Activated naive CD4-positive, alpha-beta T cell treated with anti-CD3 and anti-CD28 coated beads, Interleukin-2, amount 50 U/mL, for 72 hours (primary cell): Measurements from ENCODE around the gene HOXC5. TPM values are rescaled to one million over a fixed set of nuclear protein-coding genes. Genes with fewer than 3 reads are reported as not detected.

Experiments used
- ATAC-seq, 2 donors: fragments of 150-1000 bp; cut with Tn5 transposase; 2 replicates each; pipeline ENCODE4 v1.10.0; 2021; ENCODE audit warnings: mild to moderate bottlenecking in 2 of 2, moderate library complexity in 2 of 2
- DNase-seq, 2 donors: peaks; one replicate each; pipeline ENCODE4 v3.0.0; 2021 to 2022; ENCODE audit warnings: low spot score in 2 of 2
- H3K27ac Mint-ChIP-seq, 2 donors: one replicate each; pipeline ENCODE4 v1.8.0; 2022; ENCODE audit warnings: mild to moderate bottlenecking in 2 of 2, mixed read lengths in 2 of 2
- H3K36me3 Mint-ChIP-seq, 2 donors: one replicate each; pipeline ENCODE4 v1.8.0; 2022; ENCODE audit warnings: mixed read lengths in 2 of 2
- H3K9me3 Mint-ChIP-seq, 2 donors: one replicate each; pipeline ENCODE4 v1.8.0; 2022; ENCODE audit warnings: mixed read lengths in 2 of 2
- total RNA-seq, 2 donors: library from RNA; stranded (reverse); gene quantifications; one replicate each; pipeline ENCODE4 v1.2.3, GENCODE V29; 2022

HOXC5 gene
- not detected for total RNA-seq

GRCh38 chr12:54032627-54033100 lies at the start of gene HOXC5:
HOXC5 (plus strand) TSS chr12:54033050; CDS start chr12:54033123, 73 bp downstream.
- ATAC-seq (peak; percentile 31 to 40), DNase-seq (peak in 1 of 2 donors; percentile 73)
- Mint-ChIP-seq H3K36me3 (peaks cover 4 to 14% of the 10 kb centered on the region in 2 donors), H3K27ac (no peak within 1 kb of the TSS), H3K9me3 (no peaks in the 10 kb centered on the region)

GRCh38 chr12:53983568-53983949 lies 49.3 kb upstream of the HOXC5 start:
- ATAC-seq (no peak), DNase-seq (no peak)
- Mint-ChIP-seq H3K36me3 (peaks cover 10% of the 10 kb centered on the region in 2 donors), H3K9me3 (no peaks in the 10 kb centered on the region), H3K27ac (peak overlapping the region in 1 of 2 donors; percentile 29)

- DNase-seq (no peak), ATAC-seq (no peak)
- H3K9me3 Mint-ChIP-seq: no peaks in the 10 kb centered on the region
- no peak overlapping the region for H3K27ac Mint-ChIP-seq
- peaks cover 10% of the 10 kb centered on the region in 2 donors for H3K36me3 Mint-ChIP-seq
Measured at GRCh38 chr12:53983950-53984572, 48.8 kb upstream of the HOXC5 start.

GRCh38 chr12:53984901-53985691 lies 47.8 kb upstream of the HOXC5 start, which contains the start of gene HOXC10:
HOXC10 (plus strand) TSS chr12:53985146; CDS start chr12:53985260, 114 bp downstream.
- DNase-seq (peak; percentile 69 to 88), ATAC-seq (peak; percentile 80 to 85)
- Mint-ChIP-seq H3K36me3 (peaks cover 4 to 10% of the 10 kb centered on the region in 2 donors), H3K9me3 (no peaks in the 10 kb centered on the region), H3K27ac (peak within 1 kb of the TSS in 1 of 2 donors; percentile 80)

- peaks cover 0 to 10% of the 10 kb centered on the region in 2 donors for H3K36me3 Mint-ChIP-seq
- no peak for ATAC-seq
- no peak overlapping the region for H3K27ac Mint-ChIP-seq
- no peak for DNase-seq
- H3K9me3 Mint-ChIP-seq: no peaks in the 10 kb centered on the region
Measured at GRCh38 chr12:53985692-53985993, 47.2 kb upstream of the HOXC5 start.

GRCh38 chr12:53985994-53986685 lies 46.7 kb upstream of the HOXC5 start:
- ATAC-seq (peak in 1 of 2 donors; percentile 41), DNase-seq (no peak)
- Mint-ChIP-seq H3K36me3 (peaks cover 0 to 10% of the 10 kb centered on the region in 2 donors), H3K9me3 (no peaks in the 10 kb centered on the region), H3K27ac (no peak overlapping the region)

- no peak for ATAC-seq
- no peaks in the 10 kb centered on the region for H3K9me3 Mint-ChIP-seq
- no peak for DNase-seq
- peaks cover 0 to 10% of the 10 kb centered on the region in 2 donors for H3K36me3 Mint-ChIP-seq
- no peak overlapping the region for H3K27ac Mint-ChIP-seq
Measured at GRCh38 chr12:53986686-53987483, 46.0 kb upstream of the HOXC5 start.

GRCh38 chr12:53987787-53988230 lies 45.0 kb upstream of the HOXC5 start:
- DNase-seq (no peak), ATAC-seq (no peak)
- Mint-ChIP-seq H3K9me3 (no peaks in the 10 kb centered on the region), H3K36me3 (peaks cover 0 to 10% of the 10 kb centered on the region in 2 donors), H3K27ac (no peak overlapping the region)

- no peak overlapping the region for H3K27ac Mint-ChIP-seq
- ATAC-seq (no peak), DNase-seq (no peak)
- H3K36me3 Mint-ChIP-seq: peaks cover 6 to 10% of the 10 kb centered on the region in 2 donors
- H3K9me3 Mint-ChIP-seq: no peaks in the 10 kb centered on the region
Measured at GRCh38 chr12:53988541-53989226, 44.2 kb upstream of the HOXC5 start.

GRCh38 chr12:53989227-53990113 lies 43.4 kb upstream of the HOXC5 start:
- peak in 1 of 2 donors; percentile 39 for ATAC-seq
- H3K36me3 Mint-ChIP-seq: peaks cover 10 to 12% of the 10 kb centered on the region in 2 donors
- no peaks in the 10 kb centered on the region for H3K9me3 Mint-ChIP-seq
- no peak overlapping the region for H3K27ac Mint-ChIP-seq
- no peak for DNase-seq

GRCh38 chr12:53990311-53991076 lies 42.4 kb upstream of the HOXC5 start:
- Mint-ChIP-seq H3K27ac (no peak overlapping the region), H3K9me3 (no peaks in the 10 kb centered on the region), H3K36me3 (peaks cover 10 to 18% of the 10 kb centered on the region in 2 donors)
- no peak for ATAC-seq
- DNase-seq: no peak

- DNase-seq (no peak), ATAC-seq (no peak)
- Mint-ChIP-seq H3K9me3 (no peaks in the 10 kb centered on the region), H3K36me3 (peaks cover 10 to 18% of the 10 kb centered on the region in 2 donors), H3K27ac (no peak overlapping the region)
Measured at GRCh38 chr12:53991077-53991460, 41.8 kb upstream of the HOXC5 start.

GRCh38 chr12:53992377-53992889 lies 40.4 kb upstream of the HOXC5 start:
- ATAC-seq: no peak
- Mint-ChIP-seq H3K36me3 (peaks cover 0 to 18% of the 10 kb centered on the region in 2 donors), H3K9me3 (no peaks in the 10 kb centered on the region)

More at GRCh38 chr12:53992377-53992889, 40.4 kb upstream of the HOXC5 start:
- DNase-seq: no peak
- H3K27ac Mint-ChIP-seq: no peak overlapping the region
